OCI-LY1 (cell line): ENCODE measurements around the gene ZBED2.

Experiments used
- H2AFZ ChIP-seq: fragments of 200-600 bp; sonication (generic), shearing (Covaris generic); 2 replicates; pipeline ENCODE4 v1.6.0; 2014; ENCODE audit warnings: antibody characterized with exemption, mild to moderate bottlenecking, low read length
- H3F3A ChIP-seq: fragments of 200-600 bp; sonication (generic), shearing (Covaris generic); 2 replicates; pipeline ENCODE4 v1.6.0; 2014; ENCODE audit warnings: mild to moderate bottlenecking, antibody characterized with exemption, low read length, moderate library complexity; ENCODE audit not compliant: insufficient read depth
- H3K27ac ChIP-seq: fragments of 200-600 bp; sonication (generic); 2 replicates; pipeline ENCODE4 v1.5.1; 2014; ENCODE audit warnings: low read length, mixed run types, mild to moderate bottlenecking, low read depth; ENCODE audit not compliant: poor library complexity, severe bottlenecking
- H3K27me3 ChIP-seq: fragments of 200-600 bp; sonication (generic); 2 replicates; pipeline ENCODE4 v1.6.0; 2014; ENCODE audit warnings: antibody characterized with exemption, mild to moderate bottlenecking, low read length, moderate library complexity; ENCODE audit not compliant: insufficient read depth
- H3K36me3 ChIP-seq: fragments of 200-600 bp; sonication (generic); 2 replicates; pipeline ENCODE4 v1.6.1; 2014; ENCODE audit warnings: mild to moderate bottlenecking, antibody characterized with exemption, low read length, moderate library complexity, mixed read lengths; ENCODE audit not compliant: insufficient read depth
- H3K4me1 ChIP-seq: fragments of 200-600 bp; sonication (generic); 2 replicates; pipeline ENCODE4 v1.5.1; 2014; ENCODE audit warnings: mild to moderate bottlenecking, low read length, moderate library complexity; ENCODE audit not compliant: insufficient read depth, severe bottlenecking
- H3K4me2 ChIP-seq: fragments of 200-600 bp; sonication (generic), shearing (Covaris generic); 2 replicates; pipeline ENCODE4 v1.6.1; 2014; ENCODE audit warnings: low read length
- H3K4me3 ChIP-seq: fragments of 200-600 bp; sonication (generic); 2 replicates; pipeline ENCODE4 v1.5.1; 2014; ENCODE audit warnings: low read length, low read depth, mild to moderate bottlenecking, mixed read lengths; ENCODE audit not compliant: poor library complexity, severe bottlenecking
- H3K79me2 ChIP-seq: fragments of 200-600 bp; shearing (Covaris generic); 2 replicates; pipeline ENCODE4 v1.6.1; 2016; ENCODE audit warnings: mixed run types, low read length, mixed read lengths; ENCODE audit not compliant: insufficient read depth
- H3K9ac ChIP-seq: fragments of 200-600 bp; sonication (generic), shearing (Covaris generic); 2 replicates; pipeline ENCODE4 v1.6.1; 2014; ENCODE audit warnings: mild to moderate bottlenecking, low read length, mixed read lengths
- H3K9me2 ChIP-seq: fragments of 200-600 bp; sonication (generic), shearing (Covaris generic); 2 replicates; pipeline ENCODE4 v1.6.1; 2014; ENCODE audit warnings: low read depth, mild to moderate bottlenecking, low read length, mixed read lengths
- H3K9me3 ChIP-seq: fragments of 200-600 bp; shearing (Covaris generic); 2 replicates; pipeline ENCODE4 v1.6.1; 2014; ENCODE audit warnings: low read length, mixed read lengths
- H4K20me1 ChIP-seq: fragments of 200-600 bp; sonication (generic), shearing (Covaris generic); 2 replicates; pipeline ENCODE4 v1.6.0; 2016; ENCODE audit warnings: mild to moderate bottlenecking, low read length; ENCODE audit not compliant: insufficient read depth
- EZH2 ChIP-seq: fragments of 200-600 bp; sonication (generic), shearing (Covaris generic); IDR thresholded peaks from 2 replicates; pipeline ENCODE4 v1.8.0; 2017; ENCODE audit warnings: borderline replicate concordance, mixed run types, mild to moderate bottlenecking, antibody characterized with exemption, low read length, moderate library complexity, mixed read lengths
- TF ChIP-seq, protein P1 (sequence below): fragments of 200-600 bp; sonication (generic), shearing (Covaris generic); IDR thresholded peaks from 2 replicates; pipeline ENCODE4 v1.5.1; 2017; ENCODE audit warnings: mild to moderate bottlenecking, antibody characterized with exemption, low read length, moderate library complexity, mixed read lengths

The ZBED2 gene

DNA sequence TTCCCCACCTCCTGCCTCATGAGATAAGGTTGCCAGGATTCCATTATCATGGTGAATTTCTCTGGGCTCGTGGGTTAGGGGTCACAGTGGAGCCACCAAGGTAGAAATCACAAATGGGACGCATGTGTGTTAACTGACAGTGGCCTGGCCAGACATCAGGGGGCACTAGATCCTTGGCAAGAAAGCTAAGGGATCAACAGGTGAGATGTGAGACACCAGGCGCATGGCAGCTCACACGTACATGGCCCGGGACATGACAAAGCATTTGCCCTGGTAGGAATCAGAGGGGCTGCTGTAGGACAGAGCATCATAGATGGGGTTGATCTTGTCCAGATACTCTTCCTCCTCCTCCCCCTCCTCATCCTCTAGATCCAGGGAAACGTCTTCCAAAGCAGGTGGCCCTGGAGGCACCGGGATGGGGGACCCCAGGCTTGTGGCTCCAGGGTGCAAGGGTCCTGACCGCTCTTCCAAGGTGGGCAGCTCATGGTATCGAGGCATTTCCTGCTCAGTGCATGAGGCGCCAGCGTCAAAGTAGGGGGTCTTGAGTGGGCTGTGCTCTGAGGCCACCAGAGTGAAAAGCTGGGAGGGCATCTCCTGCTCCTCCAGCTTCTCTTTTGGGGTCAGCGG lies 24.6 kb downstream of the ZBED2 start:
- TF ChIP-seq EZH2, result no peak
- TF ChIP-seq, protein P1, sequence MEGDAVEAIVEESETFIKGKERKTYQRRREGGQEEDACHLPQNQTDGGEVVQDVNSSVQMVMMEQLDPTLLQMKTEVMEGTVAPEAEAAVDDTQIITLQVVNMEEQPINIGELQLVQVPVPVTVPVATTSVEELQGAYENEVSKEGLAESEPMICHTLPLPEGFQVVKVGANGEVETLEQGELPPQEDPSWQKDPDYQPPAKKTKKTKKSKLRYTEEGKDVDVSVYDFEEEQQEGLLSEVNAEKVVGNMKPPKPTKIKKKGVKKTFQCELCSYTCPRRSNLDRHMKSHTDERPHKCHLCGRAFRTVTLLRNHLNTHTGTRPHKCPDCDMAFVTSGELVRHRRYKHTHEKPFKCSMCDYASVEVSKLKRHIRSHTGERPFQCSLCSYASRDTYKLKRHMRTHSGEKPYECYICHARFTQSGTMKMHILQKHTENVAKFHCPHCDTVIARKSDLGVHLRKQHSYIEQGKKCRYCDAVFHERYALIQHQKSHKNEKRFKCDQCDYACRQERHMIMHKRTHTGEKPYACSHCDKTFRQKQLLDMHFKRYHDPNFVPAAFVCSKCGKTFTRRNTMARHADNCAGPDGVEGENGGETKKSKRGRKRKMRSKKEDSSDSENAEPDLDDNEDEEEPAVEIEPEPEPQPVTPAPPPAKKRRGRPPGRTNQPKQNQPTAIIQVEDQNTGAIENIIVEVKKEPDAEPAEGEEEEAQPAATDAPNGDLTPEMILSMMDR, result no peak
- Histone ChIP-seq H3K4me3 (no peak overlapping the region), H3K9me3 (no peaks in the 10 kb centered on the region), H3K79me2 (no peaks in the 10 kb centered on the region), H3K36me3 (no peaks in the 10 kb centered on the region), H3K4me1 (no peaks in the 10 kb centered on the region), H3K27ac (no peak overlapping the region), H3F3A (no peaks in the 10 kb centered on the region), H3K4me2 (no peak overlapping the region), H2AFZ (no peak overlapping the region), H4K20me1 (no peaks in the 10 kb centered on the region), H3K9ac (no peak overlapping the region), H3K9me2 (no peaks in the 10 kb centered on the region), H3K27me3 (no peaks in the 10 kb centered on the region)

DNA sequence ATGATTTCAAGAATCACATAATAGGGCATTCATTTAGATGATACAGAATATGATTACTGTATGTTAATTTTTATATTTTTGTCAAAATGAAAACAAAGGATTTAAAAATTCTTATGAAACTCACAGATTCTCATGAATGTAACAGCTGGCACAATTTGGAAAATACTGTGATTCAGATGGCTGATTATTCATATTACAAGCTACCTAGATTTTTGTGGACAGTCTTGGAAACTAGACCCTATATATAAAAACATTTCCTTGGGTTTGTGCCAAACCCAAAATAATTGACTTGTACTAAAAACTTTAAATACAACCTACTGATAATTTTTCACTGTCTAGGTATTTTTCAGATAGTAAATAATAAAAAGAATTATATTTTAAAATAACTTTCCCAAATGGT lies 26.2 kb downstream of the ZBED2 start:
- Histone ChIP-seq H3K4me1 (no peaks in the 10 kb centered on the region), H3K4me2 (no peak overlapping the region), H3F3A (no peaks in the 10 kb centered on the region), H2AFZ (no peak overlapping the region), H3K9ac (no peak overlapping the region), H3K4me3 (no peak overlapping the region), H3K27ac (no peak overlapping the region), H3K9me3 (no peaks in the 10 kb centered on the region), H4K20me1 (no peaks in the 10 kb centered on the region), H3K79me2 (no peaks in the 10 kb centered on the region), H3K36me3 (no peaks in the 10 kb centered on the region), H3K9me2 (no peaks in the 10 kb centered on the region; the same call in 1 of the 2 replicates), H3K27me3 (no peaks in the 10 kb centered on the region)
- TF ChIP-seq, protein P1, result no peak
- TF ChIP-seq EZH2, result no peak

DNA sequence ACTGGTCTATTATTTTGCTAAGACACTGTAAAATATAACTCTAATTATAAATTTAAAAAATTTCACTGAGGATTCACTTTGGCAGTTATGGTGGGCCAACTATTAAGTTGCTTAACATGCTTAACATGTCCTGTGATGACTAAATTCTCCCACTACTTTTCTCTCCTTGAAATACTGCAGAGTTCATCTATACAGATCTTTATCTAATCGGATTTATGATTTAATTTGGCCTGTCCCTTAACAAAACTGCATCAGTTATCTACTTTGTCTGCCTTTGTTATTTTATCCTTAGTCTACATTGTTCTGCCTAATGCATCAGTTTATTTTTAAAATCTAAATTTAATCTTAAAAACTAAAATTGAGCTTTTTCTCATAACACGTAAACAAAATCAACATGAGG lies 26.8 kb downstream of the ZBED2 start:
- Histone ChIP-seq H3K79me2 (no peaks in the 10 kb centered on the region), H3K4me1 (no peaks in the 10 kb centered on the region), H3K9me3 (no peaks in the 10 kb centered on the region), H3K9me2 (no peaks in the 10 kb centered on the region; the same call in 1 of the 2 replicates), H3K27me3 (no peaks in the 10 kb centered on the region), H3K4me3 (no peak overlapping the region), H4K20me1 (no peaks in the 10 kb centered on the region), H3K36me3 (no peaks in the 10 kb centered on the region), H3F3A (no peaks in the 10 kb centered on the region), H3K9ac (no peak overlapping the region), H3K27ac (no peak overlapping the region), H2AFZ (no peak overlapping the region), H3K4me2 (no peak overlapping the region)
- TF ChIP-seq EZH2, result no peak
- TF ChIP-seq, protein P1, result no peak
